Astrocyte (in vitro differentiated cells and primary cell): Measurements from ENCODE around the gene CHURC1.

Experiments used
- EZH2 ChIP-seq: IDR thresholded peaks from 2 replicates; pipeline ENCODE4 v1.6.1; 2012; ENCODE audit warnings: mild to moderate bottlenecking, low read length, inconsistent platforms; ENCODE audit not compliant: insufficient read depth
- TF ChIP-seq, protein P1 (sequence below): IDR thresholded peaks from 2 replicates; pipeline ENCODE4 v1.5.1; 2011; ENCODE audit warnings: low read depth, mild to moderate bottlenecking, inconsistent platforms, low read length, moderate library complexity; ENCODE audit not compliant: insufficient read depth

GRCh38 chr14:64971943-64972791 is 57.9 kb downstream of the CHURC1 start, which contains the start of gene RAB15:
- TF ChIP-seq, protein P1, sequence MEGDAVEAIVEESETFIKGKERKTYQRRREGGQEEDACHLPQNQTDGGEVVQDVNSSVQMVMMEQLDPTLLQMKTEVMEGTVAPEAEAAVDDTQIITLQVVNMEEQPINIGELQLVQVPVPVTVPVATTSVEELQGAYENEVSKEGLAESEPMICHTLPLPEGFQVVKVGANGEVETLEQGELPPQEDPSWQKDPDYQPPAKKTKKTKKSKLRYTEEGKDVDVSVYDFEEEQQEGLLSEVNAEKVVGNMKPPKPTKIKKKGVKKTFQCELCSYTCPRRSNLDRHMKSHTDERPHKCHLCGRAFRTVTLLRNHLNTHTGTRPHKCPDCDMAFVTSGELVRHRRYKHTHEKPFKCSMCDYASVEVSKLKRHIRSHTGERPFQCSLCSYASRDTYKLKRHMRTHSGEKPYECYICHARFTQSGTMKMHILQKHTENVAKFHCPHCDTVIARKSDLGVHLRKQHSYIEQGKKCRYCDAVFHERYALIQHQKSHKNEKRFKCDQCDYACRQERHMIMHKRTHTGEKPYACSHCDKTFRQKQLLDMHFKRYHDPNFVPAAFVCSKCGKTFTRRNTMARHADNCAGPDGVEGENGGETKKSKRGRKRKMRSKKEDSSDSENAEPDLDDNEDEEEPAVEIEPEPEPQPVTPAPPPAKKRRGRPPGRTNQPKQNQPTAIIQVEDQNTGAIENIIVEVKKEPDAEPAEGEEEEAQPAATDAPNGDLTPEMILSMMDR: no peak
- TF ChIP-seq EZH2: no peak
